ENCODE data around the gene ITGA1. TPM values are rescaled to one million over a fixed set of nuclear protein-coding genes. Genes with fewer than 3 reads are reported as not detected.

ITGA1 gene
- total RNA-seq = 7.9 and 12.9 TPM in 2 replicates

GRCh38 chr5:52787600-52788504 is at the start of gene ITGA1, which contains the start of gene PELO:
Gene ITGA1 (plus strand): TSS chr5:52787916. CDS start chr5:52788354, 438 bp downstream.
Gene PELO (plus strand): TSS chr5:52787916. CDS start chr5:52800395, 12,479 bp downstream.

GRCh38 chr5:52989025-52989780 is 201.5 kb downstream of the ITGA1 start, which contains the start of gene ITGA2:
Gene ITGA2 (plus strand): TSS chr5:52989352. CDS start chr5:52989469, 117 bp downstream.

Other genes starting within 250 kb of the ITGA1 start
- gene PELO, start within 50 bp of the ITGA1 start, total RNA-seq = 18.6 and 19.5 TPM in 2 replicates
- 4.8 and 5.5 TPM in 2 replicates for gene ITGA2, start 201.4 kb downstream of the ITGA1 start, total RNA-seq